Measurements from ENCODE around the gene MAGI1. TPM values are rescaled to one million over a fixed set of nuclear protein-coding genes. Genes with fewer than 3 reads are reported as not detected.

Gene MAGI1
- total RNA-seq, 3 donors from 2014 or later (not counting 1 experiment from before 2014, with no cell fraction given): not detected

GRCh38 chr3:65313666-65314065, 725.1 kb downstream of the MAGI1 start:
- Mint-ChIP-seq H3K9me3 (peaks cover 13 to 15% of the 10 kb centered on the region in 2 donors), H3K27ac (no peak overlapping the region), H3K27me3 (ENCODE audit: low read depth in 2 of 2) (no peaks in the 10 kb centered on the region), H3K4me1 (no peaks in the 10 kb centered on the region), H3K36me3 (no peaks in the 10 kb centered on the region), H3K4me3 (no peak overlapping the region)
- peaks cover 3% of the 10 kb centered on the region for H3K9me3 ChIP-seq (ENCODE audit: control insufficient read depth, insufficient read depth, low read length)
- no peak for DNase-seq
- no peaks in the 10 kb centered on the region for H3K36me3 ChIP-seq (ENCODE audit: control insufficient read depth, insufficient read depth, low read length)
- H3K27ac ChIP-seq (ENCODE audit: low read length): no peak overlapping the region
- TF ChIP-seq, protein P1, sequence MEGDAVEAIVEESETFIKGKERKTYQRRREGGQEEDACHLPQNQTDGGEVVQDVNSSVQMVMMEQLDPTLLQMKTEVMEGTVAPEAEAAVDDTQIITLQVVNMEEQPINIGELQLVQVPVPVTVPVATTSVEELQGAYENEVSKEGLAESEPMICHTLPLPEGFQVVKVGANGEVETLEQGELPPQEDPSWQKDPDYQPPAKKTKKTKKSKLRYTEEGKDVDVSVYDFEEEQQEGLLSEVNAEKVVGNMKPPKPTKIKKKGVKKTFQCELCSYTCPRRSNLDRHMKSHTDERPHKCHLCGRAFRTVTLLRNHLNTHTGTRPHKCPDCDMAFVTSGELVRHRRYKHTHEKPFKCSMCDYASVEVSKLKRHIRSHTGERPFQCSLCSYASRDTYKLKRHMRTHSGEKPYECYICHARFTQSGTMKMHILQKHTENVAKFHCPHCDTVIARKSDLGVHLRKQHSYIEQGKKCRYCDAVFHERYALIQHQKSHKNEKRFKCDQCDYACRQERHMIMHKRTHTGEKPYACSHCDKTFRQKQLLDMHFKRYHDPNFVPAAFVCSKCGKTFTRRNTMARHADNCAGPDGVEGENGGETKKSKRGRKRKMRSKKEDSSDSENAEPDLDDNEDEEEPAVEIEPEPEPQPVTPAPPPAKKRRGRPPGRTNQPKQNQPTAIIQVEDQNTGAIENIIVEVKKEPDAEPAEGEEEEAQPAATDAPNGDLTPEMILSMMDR (IDR thresholded peaks at IDR 0.05): no peak
- no peak overlapping the region for H3K4me3 ChIP-seq (ENCODE audit: low read length)
- no peaks in the 10 kb centered on the region for H3K4me1 ChIP-seq (ENCODE audit: control insufficient read depth, insufficient read depth, low read length)
- whole genome bisulfite sequencing (ENCODE audit: insufficient coverage): 89% methylated on average over 2 of the region's 2 CpGs
- intact Hi-C loops (cut with micrococcal nuclease): no loop called here
- ATAC-seq: no peak
- H3K27me3 ChIP-seq (ENCODE audit: control insufficient read depth, insufficient read depth, low read length): no peaks in the 10 kb centered on the region

- Histone ChIP-seq H3K36me3 (ENCODE audit: control insufficient read depth, insufficient read depth, low read length) (no peaks in the 10 kb centered on the region), H3K4me3 (ENCODE audit: low read length) (no peak overlapping the region), H3K27me3 (ENCODE audit: control insufficient read depth, insufficient read depth, low read length) (no peaks in the 10 kb centered on the region), H3K27ac (ENCODE audit: low read length) (no peak overlapping the region), H3K9me3 (ENCODE audit: control insufficient read depth, insufficient read depth, low read length) (peaks cover 2% of the 10 kb centered on the region), H3K4me1 (ENCODE audit: control insufficient read depth, insufficient read depth, low read length) (no peaks in the 10 kb centered on the region)
- no peak for DNase-seq
- Mint-ChIP-seq H3K27ac (no peak overlapping the region), H3K4me3 (no peak overlapping the region), H3K9me3 (peaks cover 15 to 23% of the 10 kb centered on the region in 2 donors), H3K27me3 (ENCODE audit: low read depth in 2 of 2) (no peaks in the 10 kb centered on the region), H3K36me3 (no peaks in the 10 kb centered on the region), H3K4me1 (no peaks in the 10 kb centered on the region)
- intact Hi-C loops (cut with micrococcal nuclease): no loop called here
- 85% methylated on average over 3 of the region's 4 CpGs for WGBS (ENCODE audit: insufficient coverage)
- TF ChIP-seq, protein P1 (IDR thresholded peaks at IDR 0.05): no peak
- no peak for ATAC-seq
Measured at GRCh38 chr3:65305836-65306235, 732.9 kb downstream of the MAGI1 start.

Other genes with a start within 250 kb of the MAGI1 start
- gene SLC25A26, start 182.1 kb upstream of the MAGI1 start, total RNA-seq: 10 to 100 TPM; 18.4 to 23.9 (median 23.3) TPM

All from natural killer cell (primary cell).